Stimulated activated CD4-positive, alpha-beta T cell treated with anti-CD3 and anti-CD28 coated beads, TNF-alpha, amount 100 ng/mL, for 24 hours (primary cell): ENCODE results near the gene CHST15.

Source experiments
- DNase-seq, 3 experiments: peaks; one replicate each; pipeline ENCODE4 v3.0.0-alpha.2; 2020; ENCODE audit warnings: low read depth in 3 of 3

CHST15 gene

DNA sequence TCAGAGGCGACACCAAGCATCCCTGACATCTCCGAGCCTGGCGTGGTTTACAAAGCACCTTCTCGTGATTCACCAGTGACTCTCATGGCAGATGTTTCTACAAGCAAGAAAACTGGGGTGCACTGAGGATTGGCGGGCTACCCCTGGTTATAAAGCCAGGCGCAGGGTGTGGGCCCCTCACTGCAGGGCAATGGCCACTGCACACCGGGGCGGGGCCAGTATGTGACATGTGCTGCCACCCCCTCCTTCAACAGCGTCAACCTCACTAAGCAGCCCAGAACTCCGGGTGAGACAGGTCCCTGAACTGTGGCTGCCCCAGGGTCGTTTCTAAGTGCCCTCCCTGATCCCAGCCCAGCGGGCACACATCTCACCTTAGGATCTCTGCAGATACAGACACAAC is 63.8 kb downstream of the CHST15 start:
- no peak for DNase-seq

DNA sequence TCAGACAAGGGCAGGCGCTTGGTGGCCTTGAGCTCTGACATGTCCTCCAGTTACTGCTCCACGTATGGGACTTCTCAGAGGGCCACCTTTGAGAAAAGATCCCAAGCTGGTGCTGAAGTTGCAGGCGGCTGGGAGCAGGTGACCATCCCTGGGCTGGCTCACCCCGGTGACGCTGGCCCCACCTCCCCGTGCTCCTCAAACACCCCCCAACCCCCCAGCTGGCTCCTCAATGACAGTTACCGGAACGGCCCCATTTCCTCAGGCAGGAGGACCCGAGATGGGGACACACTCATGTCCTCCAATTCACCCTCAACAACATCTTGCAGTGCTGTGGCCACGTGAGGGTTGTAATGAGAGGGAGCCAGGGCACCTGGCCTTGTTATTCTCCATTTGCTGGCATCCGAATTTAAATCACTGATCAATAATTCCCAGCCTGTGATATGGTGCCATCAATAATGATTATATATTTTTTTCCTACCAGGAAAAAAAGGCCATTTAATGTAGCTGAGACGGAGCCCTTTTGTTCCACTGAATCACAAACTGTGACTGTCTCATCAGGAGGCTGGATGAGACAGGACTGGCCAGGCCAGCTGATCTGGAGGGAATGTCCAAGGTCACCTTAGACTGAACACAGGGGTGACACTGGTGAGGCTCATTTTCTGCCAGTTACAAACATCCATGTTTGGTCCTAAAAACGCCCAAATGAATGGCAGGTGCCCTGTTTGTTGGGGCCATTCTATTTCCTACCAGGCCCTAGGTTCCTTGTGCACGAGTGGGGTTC is 64.5 kb downstream of the CHST15 start:
- DNase-seq = no peak

DNA sequence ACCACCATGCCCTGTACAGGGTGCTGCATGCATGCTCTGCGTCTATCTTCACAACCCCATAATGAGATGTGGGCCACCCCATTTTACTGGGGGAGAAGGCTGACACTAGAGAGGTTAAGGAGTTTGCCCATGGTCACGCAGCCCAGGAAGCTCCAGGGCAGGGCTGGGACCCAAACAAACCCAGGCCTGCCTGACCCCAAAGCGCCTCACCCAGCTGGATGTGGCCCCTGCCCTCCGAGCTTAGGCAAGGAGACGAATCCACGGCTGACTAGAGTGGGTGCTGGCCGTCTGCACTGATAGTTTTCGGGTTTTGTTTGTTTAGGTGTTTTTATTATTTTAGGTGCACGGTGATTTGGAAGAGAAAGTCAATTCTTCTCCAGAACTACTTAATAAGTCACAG is 65.7 kb downstream of the CHST15 start:
- no peak for DNase-seq

DNA sequence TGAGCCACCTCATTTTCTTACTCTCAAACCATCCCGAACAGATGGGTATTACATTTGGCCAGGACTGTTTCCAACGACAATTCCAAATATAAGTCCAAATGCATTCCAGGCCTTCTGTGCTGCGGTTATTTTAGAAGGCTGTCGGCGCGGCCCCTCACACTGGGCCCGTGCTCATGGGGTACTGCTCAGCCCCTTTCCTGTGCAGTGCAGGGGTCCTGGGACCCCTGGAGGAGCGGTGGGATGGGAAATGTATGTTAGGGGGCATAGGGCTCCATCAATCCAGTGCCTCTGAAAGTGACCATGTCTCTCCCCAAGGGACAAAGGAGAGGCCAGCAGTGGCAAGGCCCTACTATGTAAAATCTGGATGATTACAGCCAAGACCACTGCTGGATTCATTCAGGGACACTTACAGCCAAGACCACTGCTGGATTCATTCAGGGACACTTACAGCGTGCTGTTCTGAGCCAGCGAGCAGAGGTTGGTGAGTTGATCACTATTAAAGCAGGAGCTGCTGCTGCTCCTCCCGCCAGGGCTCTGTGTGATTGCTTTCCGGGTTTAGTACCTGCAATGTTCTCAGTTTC is 66.3 kb downstream of the CHST15 start:
- no peak for DNase-seq

DNA sequence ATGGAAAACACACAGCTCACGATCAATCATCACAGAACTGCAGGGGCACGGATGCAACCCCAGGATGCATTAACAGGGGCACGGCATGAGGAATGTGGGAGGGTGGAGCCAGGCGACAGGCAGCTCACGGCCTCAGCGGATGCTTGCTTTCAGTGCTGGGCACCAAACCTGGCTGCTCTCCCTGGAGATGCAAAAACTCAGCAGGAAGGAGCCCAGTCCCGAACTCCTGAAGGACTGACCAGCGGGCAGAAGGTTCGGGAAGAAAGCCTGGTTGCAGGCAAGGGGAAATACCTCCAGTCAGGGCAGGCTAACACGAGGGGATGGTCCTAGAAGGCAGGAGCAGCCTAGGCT is 66.8 kb downstream of the CHST15 start:
- no peak for DNase-seq

DNA sequence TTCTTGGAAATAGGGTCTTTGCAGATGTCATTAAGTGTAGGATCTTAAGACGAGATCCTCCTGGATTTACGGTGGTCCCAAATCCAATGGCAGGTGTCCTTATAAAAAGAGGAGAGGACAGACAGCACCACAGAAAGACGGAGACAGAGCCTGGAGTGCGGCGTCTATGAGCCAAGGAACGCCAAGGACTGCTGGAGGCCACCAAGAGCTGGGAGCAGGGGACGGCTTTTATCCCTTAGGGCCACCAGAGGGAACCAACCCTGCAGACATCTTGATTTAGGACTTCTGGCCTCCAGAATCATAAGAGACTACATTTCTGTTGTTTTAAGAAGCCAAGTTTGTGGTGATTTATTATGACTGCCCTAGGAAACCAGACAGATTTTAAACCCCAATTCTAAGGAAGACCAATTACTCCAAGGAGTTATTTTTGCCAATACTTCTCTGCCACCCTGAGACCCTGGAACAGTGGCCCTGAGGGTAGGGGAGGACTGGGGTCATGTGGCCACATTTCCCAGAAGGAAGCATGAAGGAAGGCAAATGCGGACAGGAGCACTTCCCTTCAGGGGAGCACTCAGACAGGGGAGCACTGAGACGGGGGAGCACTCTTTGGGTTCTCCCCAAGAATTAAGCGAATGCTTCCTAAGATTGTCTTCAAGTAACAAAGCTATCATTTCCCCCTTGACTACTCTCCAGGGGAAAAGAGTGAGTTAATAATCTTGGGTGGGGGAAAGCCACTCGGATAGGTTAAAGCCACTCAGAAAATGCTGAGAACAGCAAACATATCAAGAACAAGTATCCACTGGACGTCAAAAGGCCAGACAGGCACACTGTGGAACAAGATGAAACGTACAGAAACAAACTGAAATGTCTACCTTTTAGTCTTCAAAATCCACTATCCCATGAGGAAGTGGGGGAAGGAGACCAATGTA is 67.5 kb downstream of the CHST15 start:
- DNase-seq = no peak

DNA sequence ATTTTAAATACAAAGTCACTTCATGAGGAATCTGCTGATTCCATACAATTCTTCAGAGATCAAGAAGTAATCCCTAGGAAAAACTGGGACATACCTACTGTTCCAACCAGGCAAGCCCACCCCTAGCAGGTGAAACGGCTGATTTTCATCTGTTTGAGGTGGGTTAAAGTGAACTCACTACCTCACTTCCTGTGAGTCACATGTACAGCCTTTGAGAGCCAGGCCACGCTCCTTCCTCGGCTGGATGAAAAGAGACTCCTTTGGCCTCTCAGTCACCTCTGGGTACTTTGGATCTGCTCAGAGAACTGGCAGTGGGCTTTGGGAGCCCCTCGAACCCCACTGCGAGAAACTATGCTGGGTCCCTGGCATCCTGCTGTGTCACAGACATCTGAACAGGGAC is 68.2 kb downstream of the CHST15 start:
- DNase-seq = no peak

DNA sequence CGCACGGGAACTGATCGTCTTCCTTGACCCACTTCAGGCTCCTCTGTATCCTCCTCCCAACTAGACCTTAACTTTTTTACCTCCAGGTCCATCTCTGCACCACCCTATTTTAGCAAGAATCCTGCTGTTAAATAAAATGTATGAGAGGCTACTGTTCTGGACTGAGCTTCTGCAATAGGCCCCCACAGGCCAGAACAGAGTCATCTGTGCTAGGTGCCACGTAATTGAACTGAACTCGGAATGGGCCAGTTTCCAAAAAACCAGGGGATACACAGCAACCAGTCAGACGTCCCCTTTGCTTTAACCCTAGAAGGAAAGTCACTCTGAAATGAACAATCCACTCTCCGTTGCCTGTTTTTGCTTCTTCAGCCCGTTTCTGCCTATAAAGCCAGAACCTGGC is 71.3 kb downstream of the CHST15 start:
- DNase-seq = no peak

DNA sequence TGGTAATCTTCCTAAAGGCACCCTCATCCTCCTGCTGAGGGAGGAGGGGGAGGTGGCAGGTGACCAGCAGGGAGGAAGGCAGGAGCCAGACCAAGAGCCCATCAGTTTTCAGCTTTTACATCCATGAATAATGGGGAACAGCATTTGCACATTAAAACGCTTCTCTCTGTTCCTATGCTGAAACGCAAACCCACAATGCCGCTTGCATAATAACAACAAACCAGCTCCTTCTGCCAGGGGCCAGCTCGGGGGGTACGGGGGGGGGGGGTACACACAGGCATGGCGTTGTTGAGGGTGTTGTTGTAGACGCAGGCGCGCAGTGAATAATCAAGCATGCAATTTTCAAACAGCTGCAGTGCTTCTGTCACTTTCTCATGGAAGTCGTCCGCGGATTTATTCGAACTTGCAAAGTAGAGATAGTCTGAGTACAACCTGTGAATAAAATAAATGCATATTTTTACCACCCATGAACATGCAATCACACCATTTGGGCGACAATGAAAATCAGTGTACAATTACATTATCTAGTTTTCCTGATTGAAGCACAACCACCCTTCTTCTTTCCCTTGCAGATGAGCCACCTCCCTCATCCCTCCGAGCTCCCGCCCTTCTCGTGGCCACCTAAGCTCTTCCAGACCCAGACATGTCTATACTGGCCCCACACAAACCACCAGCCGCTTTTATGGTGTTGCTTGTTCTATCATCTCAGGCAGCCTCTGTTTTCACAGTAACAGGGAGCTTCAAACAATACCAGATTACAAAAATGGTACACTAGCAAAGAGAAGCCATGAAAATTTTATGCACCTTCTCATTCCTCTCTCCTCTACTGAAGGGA is 72.2 kb downstream of the CHST15 start:
- DNase-seq = no peak

DNA sequence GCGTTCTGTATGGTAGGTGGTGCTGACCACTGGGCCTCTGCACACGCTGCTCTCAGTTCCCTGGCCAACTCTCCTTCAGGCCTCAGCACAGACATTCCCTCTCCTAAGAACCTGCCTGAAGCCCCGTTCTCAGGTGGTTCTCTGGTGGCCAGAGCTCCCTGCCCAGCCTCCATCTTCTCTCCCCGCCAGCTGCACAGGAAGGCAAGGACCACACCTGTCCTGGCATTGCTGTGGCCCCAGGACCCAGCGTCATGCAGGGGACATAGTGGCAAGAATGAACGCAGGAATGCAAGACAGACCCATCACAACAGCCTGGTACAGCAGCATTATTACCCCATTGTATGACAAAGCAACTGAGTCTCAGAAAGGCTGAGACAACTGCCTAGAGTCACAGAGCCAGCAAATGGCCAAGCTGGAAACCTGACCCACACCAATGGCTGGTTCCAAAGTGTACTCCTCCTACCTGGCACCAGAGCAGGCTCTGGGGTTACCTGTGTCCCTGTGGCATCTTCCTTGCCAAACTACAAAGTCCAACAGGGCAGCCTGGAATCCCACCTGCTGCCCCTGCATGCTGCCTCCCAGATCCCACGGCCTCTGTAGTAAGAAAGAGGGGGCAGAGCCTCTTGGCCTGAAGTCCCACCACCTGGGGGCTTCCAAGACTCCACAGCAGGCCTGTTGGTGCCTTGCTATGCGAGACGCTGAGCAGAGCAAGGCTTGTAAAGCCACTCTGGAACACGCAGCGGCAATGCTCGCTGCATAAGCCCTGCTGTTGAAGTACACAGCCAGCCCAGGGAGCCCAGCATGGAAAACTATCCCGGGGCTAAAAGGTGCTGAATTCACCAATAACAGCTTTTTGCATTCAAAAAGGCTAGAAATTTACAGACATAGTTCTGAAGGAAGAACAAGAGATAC is 73.3 kb downstream of the CHST15 start:
- DNase-seq = no peak

DNA sequence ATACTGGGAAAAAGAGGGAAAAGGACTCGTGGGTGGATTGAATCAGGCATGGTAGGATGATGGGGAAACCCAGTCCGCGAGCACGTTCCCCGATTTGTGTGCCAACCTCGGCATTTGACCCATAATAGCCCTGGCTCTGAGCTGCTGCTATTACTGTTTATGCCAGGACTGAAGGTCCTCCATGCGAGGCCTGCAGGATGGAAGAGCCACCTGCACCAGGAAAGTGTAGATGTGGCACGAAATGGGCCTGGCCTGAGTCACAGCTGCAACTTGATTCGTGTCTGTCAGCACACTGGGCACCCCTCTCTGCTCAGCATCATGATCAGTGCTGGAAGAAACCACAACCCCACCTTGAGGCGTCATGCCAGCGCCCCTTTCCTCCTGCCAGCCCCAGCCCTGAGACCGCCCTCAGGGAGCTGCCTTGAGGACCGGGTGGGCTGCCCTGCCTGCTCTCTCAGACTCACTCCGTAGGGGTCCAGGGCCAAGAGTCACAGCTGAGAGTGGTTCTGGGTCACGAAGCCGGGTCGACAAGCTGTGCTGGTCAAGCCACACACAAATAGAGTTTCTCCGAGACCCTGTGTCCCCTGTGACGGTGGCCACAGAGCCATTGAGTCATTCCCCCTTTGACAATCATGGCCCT is 74.4 kb downstream of the CHST15 start:
- DNase-seq = no peak

DNA sequence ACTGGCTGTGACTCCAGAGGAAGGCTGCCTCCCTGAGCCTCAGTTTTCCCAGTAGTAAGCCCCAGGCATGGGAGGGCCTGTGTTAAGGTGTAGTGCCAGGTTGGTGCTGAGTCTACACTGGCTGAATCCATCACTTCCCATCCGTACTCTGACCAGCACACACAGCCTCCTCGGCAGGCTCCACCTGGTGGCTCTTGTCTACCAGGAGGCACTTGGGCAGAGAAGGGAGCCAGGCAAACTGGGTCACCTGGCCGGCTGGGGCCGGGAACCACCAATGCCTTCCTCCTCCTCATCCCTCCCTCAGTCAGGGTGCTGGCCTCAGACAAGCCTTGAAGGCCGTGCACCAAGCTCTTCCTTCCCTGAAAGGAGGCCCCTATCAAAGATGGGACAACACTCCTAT is 75.7 kb downstream of the CHST15 start:
- no peak for DNase-seq

DNA sequence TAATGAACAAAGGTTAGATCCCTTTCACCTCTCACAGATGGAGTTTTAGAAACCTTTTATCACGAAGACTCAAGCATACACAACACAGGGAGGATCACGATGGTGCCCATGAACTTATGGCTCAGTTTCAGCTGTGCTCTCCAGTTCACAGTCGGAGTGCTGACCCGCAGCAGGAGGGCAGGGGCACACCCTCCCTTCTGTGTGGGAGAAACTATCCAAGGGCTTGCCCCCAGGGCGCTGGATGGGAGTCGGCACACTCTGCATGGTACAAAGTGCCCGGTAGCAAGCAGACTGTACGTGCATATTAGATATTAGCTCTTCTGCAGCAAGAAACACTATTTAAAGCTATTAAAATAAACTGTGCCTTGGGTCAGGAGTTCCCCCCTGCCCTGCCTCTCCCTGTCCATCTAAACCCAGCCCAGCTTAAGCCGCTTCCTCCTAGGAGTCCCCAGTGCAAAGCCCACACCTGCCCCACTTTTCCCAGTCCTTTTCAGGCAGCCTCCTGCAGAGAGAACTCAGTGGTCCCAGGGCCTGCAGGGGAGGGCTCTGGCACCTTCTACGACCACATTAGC is 76.5 kb downstream of the CHST15 start:
- DNase-seq = no peak

DNA sequence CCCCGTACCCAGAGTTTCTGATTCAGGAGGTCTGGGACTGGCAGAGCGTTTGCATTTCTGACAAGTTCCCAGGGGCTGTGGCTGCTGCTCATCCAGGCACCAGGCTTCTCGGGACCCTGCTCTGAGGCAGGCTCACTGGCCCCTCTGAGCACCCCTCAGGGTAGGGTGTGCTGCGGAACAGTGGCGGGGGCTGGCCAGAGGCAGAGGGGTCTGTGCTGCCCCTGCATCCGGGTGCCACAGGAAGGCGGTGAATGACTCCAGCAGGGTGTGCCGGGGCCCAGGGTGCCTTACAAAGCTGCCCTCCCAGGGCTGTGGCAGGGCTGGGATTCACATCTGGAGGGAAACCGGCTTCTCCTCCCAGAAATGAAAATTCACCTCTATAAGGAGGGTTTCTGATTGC is 77.4 kb downstream of the CHST15 start:
- no peak for DNase-seq

DNA sequence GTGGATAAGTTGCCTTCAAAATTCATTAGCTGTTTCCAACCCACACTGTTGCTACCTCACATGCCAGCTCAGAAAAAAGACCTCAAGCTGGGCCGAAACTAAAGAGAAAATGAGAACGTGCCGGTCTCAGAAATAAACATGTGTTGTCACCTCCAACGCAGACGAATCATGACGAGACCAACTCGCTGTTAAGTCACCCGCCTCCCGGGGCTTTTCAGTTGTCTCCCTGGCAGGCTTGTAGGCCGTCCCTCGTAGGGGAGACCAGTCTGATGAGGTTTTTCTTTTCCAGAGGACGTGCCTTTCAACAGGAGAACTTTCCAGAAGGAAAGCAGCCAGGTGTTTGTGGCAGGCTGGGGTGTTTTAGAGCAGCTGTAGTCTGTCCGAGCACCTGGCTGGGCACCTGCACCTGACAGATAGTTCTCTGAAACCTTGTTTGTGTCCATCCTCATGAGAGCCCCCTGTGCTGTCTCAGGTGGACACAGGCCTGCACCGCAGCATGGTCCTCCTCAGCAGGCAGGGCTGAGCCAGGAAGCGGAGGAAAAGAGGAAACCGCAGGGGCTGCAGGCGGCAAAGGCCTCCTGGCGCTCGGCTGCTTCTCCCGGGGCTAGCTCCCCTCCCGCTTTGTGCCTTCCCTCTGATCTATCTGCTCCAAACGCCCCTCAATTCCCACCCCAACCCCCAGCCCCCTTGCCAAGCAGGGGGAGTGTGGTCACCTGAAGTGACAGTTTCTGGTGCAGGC is 78.8 kb downstream of the CHST15 start:
- DNase-seq = no peak

DNA sequence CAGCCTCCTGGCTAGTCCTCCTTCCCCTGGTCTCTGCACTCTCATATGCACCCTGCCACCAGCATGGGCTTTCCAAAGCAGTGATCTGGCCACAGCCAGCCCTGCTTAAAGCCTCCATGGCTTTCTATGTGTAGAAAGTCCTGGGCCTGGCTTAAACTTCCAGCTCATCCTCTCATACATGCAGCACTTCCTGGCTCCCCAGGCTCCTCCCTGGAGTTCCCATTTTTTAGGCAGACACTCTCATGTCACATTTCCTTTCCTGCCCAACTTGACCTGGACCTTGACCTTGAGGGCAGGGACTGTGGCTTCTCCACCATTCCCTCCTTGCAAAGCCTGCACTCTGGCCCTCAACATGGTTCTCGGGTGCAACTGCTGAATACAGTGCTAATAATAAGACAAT is 79.5 kb downstream of the CHST15 start:
- no peak for DNase-seq

DNA sequence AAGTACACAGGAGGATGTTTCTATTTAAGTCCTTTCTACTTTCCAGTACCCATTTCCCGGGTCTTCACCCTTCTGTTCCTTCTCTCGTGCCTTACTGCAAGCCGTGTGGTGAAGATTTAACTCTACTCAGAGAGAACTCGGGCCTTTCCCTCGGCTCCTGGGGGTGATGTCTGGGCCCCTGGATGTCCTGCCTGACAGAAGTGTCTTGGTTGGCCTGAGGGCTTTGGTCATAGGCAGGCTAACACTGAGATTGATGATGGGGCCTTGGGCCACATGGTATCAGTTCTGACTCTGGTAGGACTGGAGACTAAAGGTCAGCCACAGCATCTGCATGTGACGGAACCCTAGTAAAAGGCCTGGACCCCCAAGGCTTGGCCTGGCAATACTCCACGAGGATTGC is 80.4 kb downstream of the CHST15 start:
- no peak for DNase-seq

DNA sequence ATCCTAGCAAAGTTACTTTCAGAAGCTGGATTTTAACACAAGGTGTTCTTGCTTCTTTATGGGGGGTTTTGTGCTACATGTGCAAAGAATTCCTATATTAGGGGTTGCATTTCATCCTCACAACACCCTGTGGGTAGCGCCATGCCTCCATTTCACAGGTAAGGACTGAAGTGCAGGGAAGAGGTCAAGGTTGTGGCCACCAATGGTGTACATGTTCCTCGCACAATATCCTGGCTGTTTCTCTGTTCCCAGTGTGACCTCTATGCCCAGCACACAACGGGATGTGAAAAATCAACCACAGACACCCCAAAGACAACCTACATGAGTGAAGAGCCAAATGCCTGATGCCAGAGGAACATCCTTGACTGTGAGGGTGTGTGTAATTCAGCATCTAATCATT is 80.8 kb downstream of the CHST15 start:
- no peak for DNase-seq

DNA sequence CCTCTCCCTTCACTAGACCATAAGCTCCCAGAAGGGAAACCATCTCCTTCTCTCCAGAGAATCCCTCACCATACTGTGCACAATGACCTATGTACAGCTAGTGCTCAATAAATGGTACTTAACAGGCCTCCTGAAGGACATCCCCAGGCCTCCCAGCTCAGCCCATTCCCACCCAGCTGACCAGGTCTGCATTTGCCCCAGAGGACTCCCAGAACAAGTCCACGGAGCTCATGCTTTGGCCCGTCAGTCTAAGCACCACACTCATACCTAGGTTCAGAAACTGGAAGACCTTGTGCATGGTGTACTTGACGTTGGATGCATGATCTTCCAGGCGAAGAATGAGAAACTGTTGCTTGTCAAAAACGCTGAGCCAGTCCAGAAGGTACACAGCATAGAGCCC is 81.3 kb downstream of the CHST15 start:
- no peak for DNase-seq
